Activated CD8-positive, alpha-beta memory T cell treated with anti-CD3 and anti-CD28 coated beads, Interleukin-2, amount 50 U/mL, for 24 hours (primary cell): ENCODE measurements around the gene PPP1R16B.

Experiments used
- DNase-seq: peaks from one replicate; pipeline ENCODE4 v3.0.0-alpha.2; 2020; ENCODE audit errors: extremely low read depth

PPP1R16B gene

GRCh38 chr20:38805502-38805957 lies at the start of gene PPP1R16B:
Gene PPP1R16B, plus strand, starts transcription at chr20:38805697. Its CDS starts 30,229 bp downstream, at chr20:38835926.
- DNase-seq: peak; percentile 52

GRCh38 chr20:38757145-38757775 lies 48.2 kb upstream of the PPP1R16B start:
- DNase-seq: no peak

- no peak for DNase-seq
Measured at GRCh38 chr20:38759106-38759505, 46.4 kb upstream of the PPP1R16B start.

GRCh38 chr20:38760978-38761377 lies 44.5 kb upstream of the PPP1R16B start:
- no peak for DNase-seq

GRCh38 chr20:38762174-38762573 lies 43.3 kb upstream of the PPP1R16B start:
- no peak for DNase-seq

- DNase-seq: no peak
Measured at GRCh38 chr20:38763616-38764015, 41.9 kb upstream of the PPP1R16B start.

- peak; percentile 21 for DNase-seq
Measured at GRCh38 chr20:38764567-38765318, 40.8 kb upstream of the PPP1R16B start.

- DNase-seq: no peak
Measured at GRCh38 chr20:38766071-38766470, 39.4 kb upstream of the PPP1R16B start.

GRCh38 chr20:38769376-38770295 lies 35.9 kb upstream of the PPP1R16B start:
- no peak for DNase-seq

GRCh38 chr20:38770546-38770945 lies 35.0 kb upstream of the PPP1R16B start:
- no peak for DNase-seq

- DNase-seq: no peak
Measured at GRCh38 chr20:38770970-38771369, 34.5 kb upstream of the PPP1R16B start.

- DNase-seq: no peak
Measured at GRCh38 chr20:38771621-38772020, 33.9 kb upstream of the PPP1R16B start.

GRCh38 chr20:38774167-38774566 lies 31.3 kb upstream of the PPP1R16B start:
- DNase-seq: no peak

GRCh38 chr20:38776363-38776762 lies 29.1 kb upstream of the PPP1R16B start:
- DNase-seq: no peak

GRCh38 chr20:38779247-38780097 lies 26.0 kb upstream of the PPP1R16B start:
- DNase-seq: no peak

GRCh38 chr20:38782275-38782674 lies 23.2 kb upstream of the PPP1R16B start:
- DNase-seq: no peak

GRCh38 chr20:38787870-38788269 lies 17.6 kb upstream of the PPP1R16B start:
- no peak for DNase-seq

GRCh38 chr20:38789503-38790199 lies 15.8 kb upstream of the PPP1R16B start:
- no peak for DNase-seq

- no peak for DNase-seq
Measured at GRCh38 chr20:38790200-38791053, 15.1 kb upstream of the PPP1R16B start.

GRCh38 chr20:38791291-38791690 lies 14.2 kb upstream of the PPP1R16B start:
- no peak for DNase-seq
